ENCODE measurements around the gene NDUFAF3. TPM values are rescaled to one million over a fixed set of nuclear protein-coding genes. Genes with fewer than 3 reads are reported as not detected.

NDUFAF3 gene
- polyA plus RNA-seq, 3 donors = 42.1 to 93.4 (median 88.8) TPM

DNA sequence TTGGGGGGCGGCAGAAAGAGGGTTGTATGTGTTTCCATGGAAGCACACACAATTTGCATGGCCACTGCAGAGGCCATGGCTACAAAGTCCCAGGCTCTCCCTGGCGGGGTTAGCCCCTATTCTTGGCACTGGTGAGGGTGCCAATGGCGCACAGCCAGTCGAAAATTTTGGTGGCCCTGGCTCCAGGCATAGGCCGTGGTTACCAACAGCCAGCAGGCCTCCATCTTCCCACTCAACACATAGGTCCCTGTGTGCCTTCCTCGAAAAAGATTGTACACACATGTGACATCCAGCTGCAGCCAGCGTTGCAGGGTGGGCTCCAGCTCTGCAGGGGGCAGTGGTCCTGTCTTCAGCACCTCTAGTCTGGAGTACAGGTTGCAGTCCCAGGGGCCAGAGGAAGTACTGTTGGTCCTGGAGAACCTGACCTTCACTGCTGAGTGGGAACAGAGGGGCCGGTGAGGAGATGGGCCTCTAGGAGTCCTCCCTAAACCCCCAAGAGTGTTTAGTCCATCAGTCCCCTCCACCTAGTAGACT, 24.8 kb upstream of the NDUFAF3 start:
- H3K79me2 ChIP-seq (ENCODE audit: insufficient read depth, low read length) = peaks cover 3% of the 10 kb centered on the region
- WGBS (ENCODE audit: insufficient coverage) = 92% methylated on average over 7 of the region's 8 CpGs
- no peak for DNase-seq

DNA sequence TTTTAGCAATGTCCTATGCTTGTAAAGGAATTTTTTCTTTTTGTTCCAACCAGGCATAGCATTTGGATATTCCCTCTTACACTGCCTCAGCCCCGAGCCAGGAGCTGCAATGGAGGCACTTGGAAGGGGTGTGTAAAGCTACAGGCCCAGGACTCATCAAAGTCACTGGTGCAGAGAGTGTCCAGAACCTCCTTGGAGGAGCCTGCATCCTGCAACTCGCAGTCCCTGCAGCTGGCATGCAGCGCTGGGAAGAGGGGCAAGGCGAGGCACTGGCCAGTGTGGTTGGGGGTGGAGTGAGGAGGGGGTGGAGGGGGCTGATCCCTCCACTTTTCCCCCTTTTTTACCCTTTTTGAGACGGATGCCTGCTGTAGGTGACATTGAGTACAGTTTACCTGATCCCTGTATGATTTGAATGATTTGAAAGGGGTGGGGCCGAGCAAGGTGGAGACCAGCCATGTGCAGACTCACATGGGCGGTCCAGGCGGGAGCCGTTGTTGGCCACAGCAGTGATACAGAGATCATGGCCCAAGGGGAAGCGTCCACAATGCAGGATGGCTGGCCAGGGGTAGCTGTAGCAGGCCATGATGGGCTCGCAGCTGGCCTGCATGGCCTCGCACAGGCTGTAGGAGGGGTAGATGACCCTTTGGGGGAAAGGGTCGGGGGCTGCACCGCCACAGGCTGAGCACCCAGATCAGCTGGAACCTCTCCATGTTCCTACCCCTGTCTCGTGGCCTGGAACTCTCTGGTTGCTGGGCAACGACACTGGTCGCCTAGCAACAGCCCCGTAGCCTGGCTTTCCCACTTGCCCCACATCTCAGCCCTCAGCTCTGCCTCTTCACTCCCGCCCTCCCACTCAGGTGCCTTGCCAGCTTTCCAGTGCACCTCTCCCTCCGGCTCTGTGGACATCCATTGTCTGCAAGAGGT, 23.9 kb upstream of the NDUFAF3 start:
- peaks cover 7% of the 10 kb centered on the region for H3K4me1 Mint-ChIP-seq

More for the DNA sequence above, 24.8 kb upstream of the NDUFAF3 start:
- H3K9me3 Mint-ChIP-seq = no peaks in the 10 kb centered on the region
- no peaks in the 10 kb centered on the region for H3K27me3 ChIP-seq (ENCODE audit: control insufficient read depth in 2 of 2, insufficient read depth in 2 of 2, low read length in 2 of 2)
- no peak overlapping the region for H3K4me3 Mint-ChIP-seq
- intact Hi-C loops (cut with micrococcal nuclease) = loop anchor here in 1 of 2 donors (10.0 kb wide), 1 partner anchor 158 kb away; no protein-coding TSS in a partner anchor
- no peak overlapping the region for H3K4me3 ChIP-seq (replicated peaks in 1 of 3; ENCODE audit: low read depth in 2 of 3, low read length in 3 of 3)
- no peaks in the 10 kb centered on the region for H3K9me3 ChIP-seq (replicated peaks in 1 of 2; ENCODE audit: control insufficient read depth in 1 of 2, insufficient read depth in 1 of 2, low read length in 2 of 2)
- no peaks in the 10 kb centered on the region for H3K4me1 ChIP-seq (ENCODE audit: control insufficient read depth in 1 of 2, insufficient read depth in 2 of 2, low read length in 2 of 2)
- H3K27ac ChIP-seq (ENCODE audit: low read depth in 1 of 2, low read length in 2 of 2) = no peak overlapping the region
- H3K36me3 Mint-ChIP-seq = peaks cover 15 to 38% of the 10 kb centered on the region in 2 donors
- no peak overlapping the region for H3K9ac ChIP-seq (ENCODE audit: insufficient read depth, low read length, poor library complexity, severe bottlenecking)
- peaks cover 6 to 26% of the 10 kb centered on the region in 2 donors for H3K36me3 ChIP-seq (replicated peaks in 1 of 2; ENCODE audit: control insufficient read depth in 1 of 2, insufficient read depth in 2 of 2, low read length in 2 of 2)
- H2AFZ ChIP-seq (ENCODE audit: insufficient read depth, low read depth, low read length, poor library complexity, severe bottlenecking) = no peak overlapping the region
- peaks cover 7% of the 10 kb centered on the region for H3K4me1 Mint-ChIP-seq
- H3K27me3 Mint-ChIP-seq (ENCODE audit: low read depth in 3 of 3) = peaks cover 0 to 1% (median 0%) of the 10 kb centered on the region in 3 donors
- H4K20me1 ChIP-seq (ENCODE audit: insufficient read depth, low read length) = no peaks in the 10 kb centered on the region
- no peak overlapping the region for H3K27ac Mint-ChIP-seq
- TF ChIP-seq, protein P1, sequence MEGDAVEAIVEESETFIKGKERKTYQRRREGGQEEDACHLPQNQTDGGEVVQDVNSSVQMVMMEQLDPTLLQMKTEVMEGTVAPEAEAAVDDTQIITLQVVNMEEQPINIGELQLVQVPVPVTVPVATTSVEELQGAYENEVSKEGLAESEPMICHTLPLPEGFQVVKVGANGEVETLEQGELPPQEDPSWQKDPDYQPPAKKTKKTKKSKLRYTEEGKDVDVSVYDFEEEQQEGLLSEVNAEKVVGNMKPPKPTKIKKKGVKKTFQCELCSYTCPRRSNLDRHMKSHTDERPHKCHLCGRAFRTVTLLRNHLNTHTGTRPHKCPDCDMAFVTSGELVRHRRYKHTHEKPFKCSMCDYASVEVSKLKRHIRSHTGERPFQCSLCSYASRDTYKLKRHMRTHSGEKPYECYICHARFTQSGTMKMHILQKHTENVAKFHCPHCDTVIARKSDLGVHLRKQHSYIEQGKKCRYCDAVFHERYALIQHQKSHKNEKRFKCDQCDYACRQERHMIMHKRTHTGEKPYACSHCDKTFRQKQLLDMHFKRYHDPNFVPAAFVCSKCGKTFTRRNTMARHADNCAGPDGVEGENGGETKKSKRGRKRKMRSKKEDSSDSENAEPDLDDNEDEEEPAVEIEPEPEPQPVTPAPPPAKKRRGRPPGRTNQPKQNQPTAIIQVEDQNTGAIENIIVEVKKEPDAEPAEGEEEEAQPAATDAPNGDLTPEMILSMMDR (IDR thresholded peaks at IDR 0.05) = no peak
- no peak overlapping the region for H3K4me2 ChIP-seq (replicated peaks; ENCODE audit: extremely low read depth, low read length, poor library complexity, severe bottlenecking)

More for the DNA sequence above, 23.9 kb upstream of the NDUFAF3 start:
- Histone ChIP-seq H4K20me1 (ENCODE audit: insufficient read depth, low read length) (no peaks in the 10 kb centered on the region), H3K9ac (ENCODE audit: insufficient read depth, low read length, poor library complexity, severe bottlenecking) (no peak overlapping the region), H3K4me2 (replicated peaks; ENCODE audit: extremely low read depth, low read length, poor library complexity, severe bottlenecking) (no peak overlapping the region), H3K27me3 (ENCODE audit: control insufficient read depth in 2 of 2, insufficient read depth in 2 of 2, low read length in 2 of 2) (no peaks in the 10 kb centered on the region), H3K9me3 (replicated peaks in 1 of 2; ENCODE audit: control insufficient read depth in 1 of 2, insufficient read depth in 1 of 2, low read length in 2 of 2) (no peaks in the 10 kb centered on the region), H3K79me2 (ENCODE audit: insufficient read depth, low read length) (no peaks in the 10 kb centered on the region), H3K4me1 (ENCODE audit: control insufficient read depth in 1 of 2, insufficient read depth in 2 of 2, low read length in 2 of 2) (no peaks in the 10 kb centered on the region), H2AFZ (ENCODE audit: insufficient read depth, low read depth, low read length, poor library complexity, severe bottlenecking) (no peak overlapping the region), H3K4me3 (replicated peaks in 1 of 3; ENCODE audit: low read depth in 2 of 3, low read length in 3 of 3) (no peak overlapping the region), H3K36me3 (replicated peaks in 1 of 2; ENCODE audit: control insufficient read depth in 1 of 2, insufficient read depth in 2 of 2, low read length in 2 of 2) (peaks cover 6 to 26% of the 10 kb centered on the region in 2 donors), H3K27ac (ENCODE audit: low read depth in 1 of 2, low read length in 2 of 2) (no peak overlapping the region)
- TF ChIP-seq, protein P1 (IDR thresholded peaks at IDR 0.05) = no peak
- no peaks in the 10 kb centered on the region for H3K9me3 Mint-ChIP-seq
- peaks cover 0 to 3% (median 0%) of the 10 kb centered on the region in 3 donors for H3K27me3 Mint-ChIP-seq (ENCODE audit: low read depth in 3 of 3)
- H3K36me3 Mint-ChIP-seq = peaks cover 19 to 38% of the 10 kb centered on the region in 2 donors
- intact Hi-C loops (cut with micrococcal nuclease) = loop anchor here in 1 of 2 donors (10.0 kb wide), 1 partner anchor 157 kb away; no protein-coding TSS in a partner anchor
- 94% methylated on average over 11 of the region's 20 CpGs for WGBS (ENCODE audit: insufficient coverage)
- DNase-seq = no peak
- H3K27ac Mint-ChIP-seq = no peak overlapping the region
- H3K4me3 Mint-ChIP-seq = no peak overlapping the region
